Hepatocyte (in vitro differentiated cells): Measurements from ENCODE around the gene LBHD1. TPM values are rescaled to one million over a fixed set of nuclear protein-coding genes. Genes with fewer than 3 reads are reported as not detected.
A peak's percentile ranks its signal among the peaks of the same experiment; 100 is the strongest.
"Not testable (repeated sequence)": the region's sequence is repeated elsewhere in the genome, so short reads cannot be mapped to it uniquely, and the experiment has no call there.

Source experiments
- DNase-seq: peaks from one replicate; pipeline ENCODE4 v3.0.0-alpha.2; 2016; ENCODE audit warnings: low spot score
- H2AFZ ChIP-seq: fragments of 200-600 bp; sonication (generic); 2 replicates; pipeline ENCODE4 v1.6.0; 2016; ENCODE audit warnings: antibody characterized with exemption, mild to moderate bottlenecking
- H3K27ac ChIP-seq: fragments of 200-600 bp; sonication (generic); 2 replicates; pipeline ENCODE4 v1.5.1; 2016; ENCODE audit warnings: mild to moderate bottlenecking
- H3K27me3 ChIP-seq: fragments of 200-600 bp; sonication (generic); 2 replicates; pipeline ENCODE4 v1.6.1; 2016
- H3K36me3 ChIP-seq: fragments of 200-600 bp; sonication (generic); replicated peaks from 2 replicates; pipeline ENCODE4 v1.5.1; 2016; ENCODE audit warnings: low read depth; ENCODE audit not compliant: insufficient read depth
- H3K4me1 ChIP-seq: fragments of 200-600 bp; sonication (generic); 2 replicates; pipeline ENCODE4 v1.5.1; 2016; ENCODE audit warnings: mild to moderate bottlenecking, moderate library complexity; ENCODE audit not compliant: insufficient read depth
- H3K4me2 ChIP-seq: fragments of 200-600 bp; sonication (generic); 2 replicates; pipeline ENCODE4 v1.6.0; 2016
- H3K4me3 ChIP-seq: fragments of 200-600 bp; sonication (generic); 2 replicates; pipeline ENCODE4 v1.5.1; 2016; ENCODE audit warnings: mild to moderate bottlenecking
- H3K79me2 ChIP-seq: fragments of 200-600 bp; sonication (generic); 2 replicates; pipeline ENCODE4 v1.6.0; 2017; ENCODE audit warnings: mild to moderate bottlenecking
- H3K9me2 ChIP-seq: fragments of 200-600 bp; sonication (generic); replicated peaks from 2 replicates; pipeline ENCODE4 v1.6.0; 2017; ENCODE audit warnings: mild to moderate bottlenecking; ENCODE audit not compliant: insufficient read depth
- H3K9me3 ChIP-seq: fragments of 200-600 bp; sonication (generic); 2 replicates; pipeline ENCODE4 v1.5.1; 2016; ENCODE audit warnings: low read depth, mild to moderate bottlenecking
- H4K20me1 ChIP-seq: fragments of 200-600 bp; sonication (generic); 2 replicates; pipeline ENCODE4 v1.6.0; 2016; ENCODE audit warnings: mild to moderate bottlenecking; ENCODE audit not compliant: insufficient read depth, poor library complexity, severe bottlenecking
- CTCF ChIP-seq: fragments of 200-600 bp; sonication (generic); IDR thresholded peaks from 2 replicates; pipeline ENCODE4 v1.5.1; 2016; ENCODE audit warnings: antibody characterized with exemption, mild to moderate bottlenecking; ENCODE audit not compliant: poor library complexity
- EZH2 ChIP-seq: fragments of 200-600 bp; sonication (generic); IDR thresholded peaks from 2 replicates; pipeline ENCODE4 v1.6.1; 2016; ENCODE audit warnings: antibody characterized with exemption, mild to moderate bottlenecking, borderline replicate concordance
- EZH2phosphoT487 ChIP-seq: fragments of 200-600 bp; sonication (generic); IDR thresholded peaks from one replicate; pipeline ENCODE4 v1.6.1; 2018; ENCODE audit warnings: antibody characterized with exemption, mild to moderate bottlenecking, low read depth, moderate library complexity; ENCODE audit not compliant: unreplicated experiment, severe bottlenecking
- WGBS: methylation state at CpG from one replicate; pipeline ENCODE4 v1.1.6; 2016; ENCODE audit warnings: low lambda C conversion rate; ENCODE audit errors: missing lambda C conversion rate; 5-methylcytosine and 5-hydroxymethylcytosine counted together
- polyA plus RNA-seq: library from polyadenylated mRNA; unstranded; fragments of >200 nt; fragmentation: Nextera tagmentation; extraction: Ambion mirVana; gene quantifications from 2 replicates; pipeline ENCODE4 v1.2.1, GENCODE V29; 2016
- total RNA-seq: library from RNA; depleted of rRNA; stranded (reverse); fragments of >200 nt; gene quantifications from 2 replicates; pipeline ENCODE4 v1.2.3, GENCODE V29; 2014

LBHD1 gene
- total and polyA plus RNA-seq, 2 experiments from 2014 or later = 6.5 to 11.2 TPM

- Histone ChIP-seq H3K9me2 (no peaks in the 10 kb centered on the region), H3K27me3 (no peaks in the 10 kb centered on the region), H4K20me1 (no peaks in the 10 kb centered on the region), H3K79me2 (peaks cover 25% of the 10 kb centered on the region), H3K4me2 (peak overlapping the region; percentile 84), H3K36me3 (no peaks in the 10 kb centered on the region), H3K4me3 (peak overlapping the region; percentile 35), H3K4me1 (peaks cover 37% of the 10 kb centered on the region), H3K27ac (peak overlapping the region; percentile 85), H2AFZ (peak overlapping the region; percentile 66), H3K9me3 (no peaks in the 10 kb centered on the region)
- 71% methylated on average over 7 of the region's 7 CpGs for WGBS
- TF ChIP-seq EZH2 (no peak), CTCF (no peak), EZH2phosphoT487 (no peak)
- DNase-seq = no peak
Observed at GRCh38 chr11:62705413-62705812, 33.3 kb upstream of the LBHD1 start.

DNA sequence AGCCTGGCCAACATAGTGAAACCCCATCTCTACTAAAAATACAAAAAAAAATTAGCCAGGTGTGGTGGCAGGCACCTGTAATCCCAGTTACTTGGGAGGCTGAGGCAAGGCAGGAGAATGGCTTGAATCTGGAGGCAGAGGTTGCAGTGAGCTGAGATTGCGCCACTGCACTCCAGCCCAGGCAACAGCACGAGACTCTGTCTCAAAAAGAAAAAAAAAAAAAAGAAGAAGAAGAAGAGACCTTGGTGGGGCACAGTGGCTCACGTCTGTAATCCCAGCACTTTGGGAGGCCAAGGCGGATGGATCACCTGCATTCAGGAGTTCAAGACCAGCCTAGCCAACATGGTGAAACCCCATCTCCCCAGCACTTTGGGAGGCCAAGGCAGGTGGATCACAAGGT, 31.9 kb upstream of the LBHD1 start:
- not testable (repeated sequence) for DNase-seq, H3K4me2 ChIP-seq, H3K9me3 ChIP-seq, H3K36me3 ChIP-seq, H3K4me3 ChIP-seq, H3K27ac ChIP-seq, H4K20me1 ChIP-seq, H2AFZ ChIP-seq, H3K27me3 ChIP-seq, H3K9me2 ChIP-seq
- peaks cover 25% of the 10 kb centered on the region for H3K79me2 ChIP-seq
- WGBS = 100% methylated on average over 4 of the region's 4 CpGs
- peaks cover 31% of the 10 kb centered on the region for H3K4me1 ChIP-seq

- no peak for DNase-seq
- Histone ChIP-seq H3K9me2 (no peaks in the 10 kb centered on the region), H3K4me2 (no peak overlapping the region), H3K4me1 (peaks cover 16% of the 10 kb centered on the region), H3K4me3 (no peak overlapping the region), H2AFZ (no peak overlapping the region), H3K27ac (no peak overlapping the region), H3K9me3 (no peaks in the 10 kb centered on the region), H3K79me2 (peaks cover 15% of the 10 kb centered on the region), H3K36me3 (no peaks in the 10 kb centered on the region), H3K27me3 (no peaks in the 10 kb centered on the region), H4K20me1 (no peaks in the 10 kb centered on the region)
- WGBS = over 99% methylated on average over 11 of the region's 11 CpGs
- TF ChIP-seq EZH2phosphoT487 = no peak
Observed at GRCh38 chr11:62702246-62702645, 30.2 kb upstream of the LBHD1 start.

GRCh38 chr11:62694455-62695167, 22.5 kb upstream of the LBHD1 start:
- no peaks in the 10 kb centered on the region for H3K27me3 ChIP-seq
- whole genome bisulfite sequencing = 73% methylated on average over 14 of the region's 14 CpGs
- H3K4me2 ChIP-seq = no peak overlapping the region
- peak; percentile 88 for DNase-seq
- no peak overlapping the region for H2AFZ ChIP-seq
- H3K9me3 ChIP-seq = no peaks in the 10 kb centered on the region
- H3K27ac ChIP-seq = no peak overlapping the region
- H3K4me3 ChIP-seq = no peak overlapping the region
- no peaks in the 10 kb centered on the region for H3K9me2 ChIP-seq
- no peaks in the 10 kb centered on the region for H3K79me2 ChIP-seq
- H4K20me1 ChIP-seq = no peaks in the 10 kb centered on the region
- TF ChIP-seq EZH2 (no peak), EZH2phosphoT487 (no peak), CTCF (peak; percentile 81)
- H3K36me3 ChIP-seq = no peaks in the 10 kb centered on the region
- no peaks in the 10 kb centered on the region for H3K4me1 ChIP-seq

DNA sequence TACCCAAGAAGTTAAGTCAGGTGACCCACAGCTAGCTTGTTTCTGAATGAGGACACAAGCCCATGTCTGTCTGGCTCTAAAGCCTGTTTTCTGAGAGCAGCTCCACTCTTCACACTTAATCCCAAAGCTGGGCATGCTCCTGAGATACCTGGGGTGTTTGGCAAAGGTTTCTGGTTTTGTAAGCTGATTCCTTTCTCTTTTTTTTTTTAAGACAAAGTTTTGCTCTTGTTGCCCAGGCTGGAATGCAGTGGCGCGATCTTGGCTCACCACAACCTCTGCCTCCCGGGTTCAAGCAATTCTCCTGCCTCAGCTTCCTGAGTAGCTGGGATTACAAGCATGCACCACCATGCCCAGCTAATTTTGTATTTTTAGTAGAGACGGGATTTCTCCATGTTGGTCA, 21.6 kb upstream of the LBHD1 start:
- H3K4me3 ChIP-seq, H3K79me2 ChIP-seq, H3K27ac ChIP-seq, H3K9me2 ChIP-seq, H4K20me1 ChIP-seq, H3K9me3 ChIP-seq, DNase-seq, H2AFZ ChIP-seq, H3K27me3 ChIP-seq, H3K36me3 ChIP-seq, H3K4me2 ChIP-seq, H3K4me1 ChIP-seq: not testable (repeated sequence)
- 78% methylated on average over 4 of the region's 4 CpGs for WGBS
